ENCODE results near the gene ZNF185. TPM values are rescaled to one million over a fixed set of nuclear protein-coding genes. Genes with fewer than 3 reads are reported as not detected.

The ZNF185 gene
- polyA plus RNA-seq, 2 donors: 217 to 220 TPM

DNA sequence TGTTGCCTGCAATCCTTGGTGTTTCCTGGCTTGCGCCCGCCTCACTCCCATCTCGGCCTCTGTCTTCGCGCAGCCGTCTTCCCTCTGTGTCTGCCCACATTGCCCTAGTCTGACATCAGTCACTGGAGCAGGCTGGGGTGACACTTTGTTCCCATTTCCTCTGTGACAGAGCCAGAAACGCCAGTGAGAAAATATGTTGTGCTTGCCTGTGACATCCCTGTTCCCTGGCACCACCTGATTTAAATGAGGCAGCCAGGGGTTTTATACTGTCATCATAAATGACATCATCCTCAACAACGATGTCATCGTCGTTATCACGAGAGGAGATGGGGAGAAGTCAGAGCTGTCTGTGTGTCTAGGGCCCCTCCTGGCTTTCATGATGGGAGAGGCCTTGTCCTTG lies 29.1 kb downstream of the ZNF185 start:
- Histone ChIP-seq H3K27ac (ENCODE audit: low read depth in 2 of 2, low read length in 1 of 2) (no peak overlapping the region), H3K9me3 (ENCODE audit: control insufficient read depth in 2 of 2, insufficient read depth in 1 of 2, low read depth in 1 of 2, low read length in 1 of 2) (no peaks in the 10 kb centered on the region), H3K4me3 (ENCODE audit: low read depth in 1 of 2, low read length in 2 of 2) (no peak overlapping the region), H3K36me3 (ENCODE audit: control insufficient read depth in 2 of 2, insufficient read depth in 2 of 2, low read length in 1 of 2) (peaks cover 0 to 21% of the 10 kb centered on the region in 2 donors), H3K27me3 (ENCODE audit: control insufficient read depth in 1 of 2, insufficient read depth in 2 of 2, low read length in 2 of 2) (no peaks in the 10 kb centered on the region), H3K4me1 (ENCODE audit: control insufficient read depth in 2 of 2, insufficient read depth in 2 of 2, low read length in 1 of 2) (peaks cover 0 to 3% of the 10 kb centered on the region in 2 donors)
- WGBS, 2 donors: 75 to 79% methylated on average over 11 of the region's 11 CpGs

DNA sequence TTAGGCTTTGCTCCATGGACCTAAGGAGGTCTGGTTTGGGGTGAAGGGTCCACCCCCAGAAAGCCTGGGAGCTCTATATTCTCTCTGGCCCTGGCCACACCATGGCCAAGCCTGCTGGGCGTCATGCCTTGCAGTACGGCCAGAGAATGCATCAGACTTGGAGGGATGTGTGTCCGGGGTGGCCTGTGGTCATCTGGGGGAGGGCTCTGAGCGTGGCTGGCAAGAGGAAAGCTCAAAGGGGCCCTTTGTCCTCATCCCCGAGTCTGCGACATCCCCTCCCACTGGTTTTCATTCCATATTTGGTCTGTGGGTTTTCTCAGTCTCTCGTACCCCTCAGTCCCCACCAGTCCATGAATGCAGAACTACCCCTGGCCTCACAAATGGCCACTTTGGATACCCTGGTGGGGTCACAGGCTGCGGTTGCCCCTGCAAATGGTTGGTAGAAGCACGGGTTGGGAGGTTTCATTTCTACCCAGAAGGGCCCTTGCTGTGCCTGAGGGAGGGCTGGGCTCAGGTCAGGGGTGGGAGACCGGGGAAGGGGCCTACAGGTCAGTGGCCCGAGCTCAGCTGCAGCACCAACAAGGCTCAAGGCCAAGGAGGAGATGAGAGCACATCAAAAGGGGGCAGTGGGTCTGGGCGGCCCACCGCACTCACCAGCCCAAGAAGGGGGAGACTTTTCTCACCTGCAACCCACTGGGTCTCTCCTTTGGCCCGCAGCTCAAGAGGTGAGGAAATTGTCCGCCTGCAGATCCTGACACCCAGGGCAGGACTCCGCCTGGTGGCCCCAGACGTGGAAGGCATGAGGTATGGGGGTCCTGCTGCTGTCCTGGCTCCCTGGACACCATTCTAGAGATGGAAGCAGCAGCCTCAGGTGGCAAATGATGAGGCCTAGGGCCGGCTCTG lies 30.2 kb downstream of the ZNF185 start:
- Histone ChIP-seq H3K4me1 (ENCODE audit: control insufficient read depth in 2 of 2, insufficient read depth in 2 of 2, low read length in 1 of 2) (peaks cover 0 to 3% of the 10 kb centered on the region in 2 donors), H3K27me3 (ENCODE audit: control insufficient read depth in 1 of 2, insufficient read depth in 2 of 2, low read length in 2 of 2) (no peaks in the 10 kb centered on the region), H3K4me3 (ENCODE audit: low read depth in 1 of 2, low read length in 2 of 2) (no peak overlapping the region), H3K36me3 (ENCODE audit: control insufficient read depth in 2 of 2, insufficient read depth in 2 of 2, low read length in 1 of 2) (peaks cover 0 to 13% of the 10 kb centered on the region in 2 donors), H3K27ac (ENCODE audit: low read depth in 2 of 2, low read length in 1 of 2) (no peak overlapping the region), H3K9me3 (ENCODE audit: control insufficient read depth in 2 of 2, insufficient read depth in 1 of 2, low read depth in 1 of 2, low read length in 1 of 2) (no peaks in the 10 kb centered on the region)
- WGBS, 2 donors: 83 to 90% methylated on average over 18 of the region's 18 CpGs

DNA sequence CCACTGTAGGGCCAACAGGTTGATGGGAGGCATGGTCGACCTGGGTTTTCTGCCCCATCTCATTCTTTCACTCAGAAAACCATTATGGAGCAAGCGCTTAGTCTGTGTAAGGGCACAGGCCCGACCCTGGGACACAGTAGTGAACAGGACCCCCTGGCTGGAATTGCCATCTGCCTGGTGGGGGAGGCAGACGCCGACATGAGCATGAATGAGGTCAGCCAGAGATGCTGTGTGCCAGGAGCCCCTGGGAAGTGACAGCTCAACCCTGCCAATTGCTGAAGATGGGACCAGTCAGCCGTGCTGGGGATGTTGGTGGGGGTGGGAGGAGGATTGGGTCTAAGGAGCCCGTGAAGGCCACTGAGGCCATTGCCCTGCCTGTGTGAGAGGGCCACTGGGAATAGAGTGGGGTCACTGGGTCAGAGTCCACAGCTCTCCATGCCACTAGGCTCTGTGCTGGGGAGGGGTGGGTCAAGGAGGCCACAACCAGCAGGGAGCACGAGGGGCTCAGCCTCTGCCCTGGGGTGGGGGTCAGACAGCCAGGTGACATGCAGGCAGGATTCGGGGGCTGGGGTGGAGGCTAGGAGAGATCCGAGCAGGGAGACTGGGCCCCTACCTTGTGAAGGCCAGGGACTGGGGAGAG lies 31.0 kb downstream of the ZNF185 start:
- no peak overlapping the region for H3K4me3 ChIP-seq (ENCODE audit: low read depth in 1 of 2, low read length in 2 of 2)
- H3K27ac ChIP-seq (ENCODE audit: low read depth in 2 of 2, low read length in 1 of 2): no peak overlapping the region
- H3K9me3 ChIP-seq (ENCODE audit: control insufficient read depth in 2 of 2, insufficient read depth in 1 of 2, low read depth in 1 of 2, low read length in 1 of 2): no peaks in the 10 kb centered on the region
- peaks cover 0 to 12% of the 10 kb centered on the region in 2 donors for H3K36me3 ChIP-seq (ENCODE audit: control insufficient read depth in 2 of 2, insufficient read depth in 2 of 2, low read length in 1 of 2)
- no peaks in the 10 kb centered on the region for H3K27me3 ChIP-seq (ENCODE audit: control insufficient read depth in 1 of 2, insufficient read depth in 2 of 2, low read length in 2 of 2)
- WGBS, 2 donors: 86% methylated on average over 10 of the region's 10 CpGs
- H3K4me1 ChIP-seq (ENCODE audit: control insufficient read depth in 2 of 2, insufficient read depth in 2 of 2, low read length in 1 of 2): peaks cover 0 to 3% of the 10 kb centered on the region in 2 donors

DNA sequence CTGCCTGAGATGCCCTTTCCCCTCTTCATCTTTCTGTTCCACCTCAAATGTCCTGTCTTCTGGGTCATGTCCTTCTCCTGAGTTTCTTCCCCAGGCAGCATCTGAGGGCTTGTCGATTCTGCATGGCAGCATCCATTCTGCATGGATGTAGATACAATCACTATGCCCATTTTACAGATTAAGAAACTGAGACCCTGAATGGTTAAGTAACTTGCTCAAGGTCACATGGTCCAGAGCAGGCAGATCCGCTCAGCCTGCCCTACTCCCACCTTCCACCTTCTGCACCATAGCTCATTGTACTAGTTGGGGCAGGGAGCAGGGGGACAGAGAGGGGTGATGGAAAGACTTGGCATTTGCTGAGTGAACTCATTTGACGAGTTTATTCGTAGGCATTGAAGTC lies 32.0 kb downstream of the ZNF185 start:
- 82 to 89% methylated on average over 4 of the region's 4 CpGs for WGBS, 2 donors
- H3K36me3 ChIP-seq (ENCODE audit: control insufficient read depth in 2 of 2, insufficient read depth in 2 of 2, low read length in 1 of 2): peaks cover 0 to 12% of the 10 kb centered on the region in 2 donors

DNA sequence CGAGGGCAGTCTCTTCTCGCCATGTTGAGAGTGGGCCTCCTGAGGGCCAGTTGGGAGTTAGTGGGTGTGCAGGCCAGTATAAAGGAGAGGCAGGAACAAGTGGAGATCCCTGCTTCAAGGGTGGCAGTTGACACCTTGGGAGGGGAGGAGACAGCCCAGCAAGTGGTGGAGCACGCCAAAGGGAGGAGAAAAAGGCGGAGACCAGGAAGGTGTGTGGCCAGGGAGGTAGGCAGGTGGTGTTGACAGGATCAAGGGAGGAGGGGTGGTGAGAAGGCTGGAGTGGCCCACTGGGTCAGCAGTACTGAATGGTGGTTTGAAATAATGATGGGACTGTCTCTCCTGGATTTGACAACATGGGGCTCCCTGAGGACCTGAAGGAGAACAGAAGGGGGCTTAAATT lies 32.6 kb downstream of the ZNF185 start:
- Histone ChIP-seq H3K36me3 (ENCODE audit: control insufficient read depth in 2 of 2, insufficient read depth in 2 of 2, low read length in 1 of 2) (peaks cover 0 to 12% of the 10 kb centered on the region in 2 donors), H3K27me3 (ENCODE audit: control insufficient read depth in 1 of 2, insufficient read depth in 2 of 2, low read length in 2 of 2) (no peaks in the 10 kb centered on the region), H3K9me3 (ENCODE audit: control insufficient read depth in 2 of 2, insufficient read depth in 1 of 2, low read depth in 1 of 2, low read length in 1 of 2) (no peaks in the 10 kb centered on the region), H3K27ac (ENCODE audit: low read depth in 2 of 2, low read length in 1 of 2) (no peak overlapping the region), H3K4me3 (ENCODE audit: low read depth in 1 of 2, low read length in 2 of 2) (no peak overlapping the region), H3K4me1 (ENCODE audit: control insufficient read depth in 2 of 2, insufficient read depth in 2 of 2, low read length in 1 of 2) (peaks cover 0 to 3% of the 10 kb centered on the region in 2 donors)
- 70 to 85% methylated on average over 4 of the region's 4 CpGs for WGBS, 2 donors

More for the DNA sequence above, 32.0 kb downstream of the ZNF185 start:
- Histone ChIP-seq H3K4me3 (ENCODE audit: low read depth in 1 of 2, low read length in 2 of 2) (no peak overlapping the region), H3K27me3 (ENCODE audit: control insufficient read depth in 1 of 2, insufficient read depth in 2 of 2, low read length in 2 of 2) (no peaks in the 10 kb centered on the region), H3K9me3 (ENCODE audit: control insufficient read depth in 2 of 2, insufficient read depth in 1 of 2, low read depth in 1 of 2, low read length in 1 of 2) (no peaks in the 10 kb centered on the region), H3K27ac (ENCODE audit: low read depth in 2 of 2, low read length in 1 of 2) (no peak overlapping the region), H3K4me1 (ENCODE audit: control insufficient read depth in 2 of 2, insufficient read depth in 2 of 2, low read length in 1 of 2) (peaks cover 0 to 3% of the 10 kb centered on the region in 2 donors)

DNA sequence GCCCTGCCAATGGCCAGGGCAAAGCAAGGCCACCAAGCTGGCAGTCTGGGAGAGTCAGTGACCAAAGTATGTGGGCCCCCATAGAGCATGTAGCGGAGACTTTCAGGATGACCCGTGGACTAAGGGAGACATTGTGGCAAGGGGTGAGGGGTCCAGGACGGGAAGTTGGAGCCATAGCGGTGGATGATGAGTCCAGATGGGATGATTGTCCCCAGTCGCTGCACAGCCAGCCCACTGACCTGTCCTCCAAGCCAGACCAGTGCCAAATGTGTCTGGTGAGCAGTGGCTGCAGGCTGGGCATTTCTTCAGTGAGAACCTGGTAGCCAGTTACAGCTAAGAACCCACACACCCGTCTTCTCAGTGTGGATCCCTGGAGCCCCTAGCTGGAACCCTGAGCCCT lies 34.3 kb downstream of the ZNF185 start:
- Histone ChIP-seq H3K36me3 (ENCODE audit: control insufficient read depth in 2 of 2, insufficient read depth in 2 of 2, low read length in 1 of 2) (peaks cover 0 to 17% of the 10 kb centered on the region in 2 donors), H3K9me3 (ENCODE audit: control insufficient read depth in 2 of 2, insufficient read depth in 1 of 2, low read depth in 1 of 2, low read length in 1 of 2) (no peaks in the 10 kb centered on the region), H3K4me1 (ENCODE audit: control insufficient read depth in 2 of 2, insufficient read depth in 2 of 2, low read length in 1 of 2) (no peaks in the 10 kb centered on the region), H3K27ac (ENCODE audit: low read depth in 2 of 2, low read length in 1 of 2) (no peak overlapping the region), H3K27me3 (ENCODE audit: control insufficient read depth in 1 of 2, insufficient read depth in 2 of 2, low read length in 2 of 2) (no peaks in the 10 kb centered on the region), H3K4me3 (ENCODE audit: low read depth in 1 of 2, low read length in 2 of 2) (no peak overlapping the region)
- WGBS, 2 donors: 79 to 94% methylated on average over 6 of the region's 6 CpGs

DNA sequence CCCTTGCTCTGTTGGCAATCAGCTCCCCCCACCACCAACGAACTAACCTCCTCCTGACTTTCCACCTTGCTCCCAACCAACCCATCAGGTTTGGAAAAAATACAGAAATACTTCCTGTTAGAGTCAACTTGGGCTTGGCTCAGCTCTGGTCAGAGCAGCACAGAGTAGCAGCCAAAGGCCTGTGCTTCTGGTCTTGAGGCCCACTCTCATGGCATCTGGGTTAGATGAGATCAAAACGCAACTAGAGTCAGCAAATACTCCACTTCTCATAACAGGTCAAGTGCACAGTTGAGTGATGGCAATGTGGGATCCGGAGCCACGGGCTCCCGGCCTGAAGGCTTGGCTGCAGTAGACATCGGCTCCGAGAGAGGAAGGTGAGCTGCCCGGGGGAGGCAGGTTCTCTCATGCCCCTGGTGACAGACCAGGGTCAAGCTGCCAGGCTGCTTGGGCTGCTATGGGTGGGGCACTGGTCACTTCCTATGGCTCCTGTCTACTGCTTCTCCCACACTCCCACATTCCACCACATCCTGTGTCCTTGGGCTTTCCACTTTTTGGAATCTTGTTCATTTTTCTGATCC lies 34.8 kb downstream of the ZNF185 start:
- H3K27me3 ChIP-seq (ENCODE audit: control insufficient read depth in 1 of 2, insufficient read depth in 2 of 2, low read length in 2 of 2): no peaks in the 10 kb centered on the region
- H3K4me3 ChIP-seq (ENCODE audit: low read depth in 1 of 2, low read length in 2 of 2): no peak overlapping the region
- WGBS, 2 donors: 79 to 87% methylated on average over 8 of the region's 8 CpGs

DNA sequence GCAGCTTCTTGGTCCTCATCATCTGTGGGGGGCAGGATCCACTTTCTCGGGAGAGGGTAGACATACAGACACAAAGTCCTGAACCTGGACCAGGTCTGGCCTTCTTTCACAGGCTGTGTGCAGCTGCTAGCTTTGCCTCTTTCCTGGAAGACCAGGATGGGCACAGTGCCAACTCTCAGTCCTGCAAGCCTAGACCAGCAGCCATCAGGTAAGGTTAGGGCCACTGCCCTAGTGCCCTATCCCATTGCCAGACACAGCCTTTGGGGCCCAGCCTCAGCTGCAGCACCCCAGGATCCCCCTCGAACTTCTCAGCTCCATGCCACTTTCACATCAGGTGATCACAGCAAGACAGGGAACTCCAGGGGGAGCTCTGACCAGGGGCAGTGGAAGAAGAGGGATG lies 38.4 kb downstream of the ZNF185 start:
- 64 to 67% methylated on average over 2 of the region's 2 CpGs for WGBS, 2 donors
- Histone ChIP-seq H3K27ac (ENCODE audit: low read depth in 2 of 2, low read length in 1 of 2) (no peak overlapping the region), H3K9me3 (ENCODE audit: control insufficient read depth in 2 of 2, insufficient read depth in 1 of 2, low read depth in 1 of 2, low read length in 1 of 2) (no peaks in the 10 kb centered on the region), H3K36me3 (ENCODE audit: control insufficient read depth in 2 of 2, insufficient read depth in 2 of 2, low read length in 1 of 2) (peaks cover 0 to 13% of the 10 kb centered on the region in 2 donors), H3K27me3 (ENCODE audit: control insufficient read depth in 1 of 2, insufficient read depth in 2 of 2, low read length in 2 of 2) (no peaks in the 10 kb centered on the region), H3K4me3 (ENCODE audit: low read depth in 1 of 2, low read length in 2 of 2) (no peak overlapping the region), H3K4me1 (ENCODE audit: control insufficient read depth in 2 of 2, insufficient read depth in 2 of 2, low read length in 1 of 2) (no peaks in the 10 kb centered on the region)

More for the DNA sequence above, 34.8 kb downstream of the ZNF185 start:
- Histone ChIP-seq H3K27ac (ENCODE audit: low read depth in 2 of 2, low read length in 1 of 2) (no peak overlapping the region), H3K4me1 (ENCODE audit: control insufficient read depth in 2 of 2, insufficient read depth in 2 of 2, low read length in 1 of 2) (no peaks in the 10 kb centered on the region), H3K9me3 (ENCODE audit: control insufficient read depth in 2 of 2, insufficient read depth in 1 of 2, low read depth in 1 of 2, low read length in 1 of 2) (no peaks in the 10 kb centered on the region), H3K36me3 (ENCODE audit: control insufficient read depth in 2 of 2, insufficient read depth in 2 of 2, low read length in 1 of 2) (peaks cover 0 to 17% of the 10 kb centered on the region in 2 donors)

DNA sequence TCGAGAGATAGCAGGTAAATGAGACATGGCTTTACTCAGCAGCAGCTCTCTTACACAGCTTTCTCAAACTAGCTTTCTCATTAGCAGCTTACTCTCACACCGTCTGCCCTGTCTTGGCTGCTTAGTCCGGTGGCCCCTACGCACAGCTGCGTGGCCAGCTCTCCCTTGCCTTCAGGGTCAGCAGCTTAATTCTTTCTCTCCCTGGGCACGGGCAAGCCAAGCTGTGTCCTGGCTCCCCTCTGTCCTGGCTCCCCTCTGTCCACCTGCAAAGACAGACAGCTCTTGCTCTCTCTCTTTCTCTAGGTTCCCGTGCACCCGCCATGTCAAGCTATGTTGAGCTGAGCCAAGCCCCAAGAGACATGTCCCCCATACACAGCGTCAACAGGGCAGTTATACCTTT lies 39.4 kb downstream of the ZNF185 start:
- WGBS, 2 donors: 74 to 86% methylated on average over 9 of the region's 9 CpGs
- Histone ChIP-seq H3K27ac (ENCODE audit: low read depth in 2 of 2, low read length in 1 of 2) (no peak overlapping the region), H3K27me3 (ENCODE audit: control insufficient read depth in 1 of 2, insufficient read depth in 2 of 2, low read length in 2 of 2) (no peaks in the 10 kb centered on the region), H3K4me1 (ENCODE audit: control insufficient read depth in 2 of 2, insufficient read depth in 2 of 2, low read length in 1 of 2) (no peaks in the 10 kb centered on the region), H3K4me3 (ENCODE audit: low read depth in 1 of 2, low read length in 2 of 2) (no peak overlapping the region), H3K9me3 (ENCODE audit: control insufficient read depth in 2 of 2, insufficient read depth in 1 of 2, low read depth in 1 of 2, low read length in 1 of 2) (no peaks in the 10 kb centered on the region), H3K36me3 (ENCODE audit: control insufficient read depth in 2 of 2, insufficient read depth in 2 of 2, low read length in 1 of 2) (peaks cover 0 to 9% of the 10 kb centered on the region in 2 donors)
